Measurements from ENCODE around the gene EPHB2. TPM values are rescaled to one million over a fixed set of nuclear protein-coding genes. Genes with fewer than 3 reads are reported as not detected.

Gene EPHB2
- polyA plus RNA-seq, 2 of the 4 experiments (the other 2 are of a cell fraction): 13.0 to 35.3 TPM

GRCh38 chr1:22739648-22740385 is 29.2 kb downstream of the EPHB2 start:
- H3K4me2 ChIP-seq: peak overlapping the region; percentile 76
- H3K9me3 ChIP-seq: no peaks in the 10 kb centered on the region
- WGBS (ENCODE audit: missing lambda C conversion rate): 8% methylated on average over 11 of the region's 18 CpGs
- ChIA-PET CTCF (interaction anchor here (0.9 to 3.6 kb wide), 2 partner anchors 35 to 150 kb away, joined by 3 to 16 read pairs; no protein-coding TSS in a partner anchor), POLR2A (interaction anchor here (1.0 kb wide), 1 partner anchor 10 kb away, joined by 6 read pairs; no protein-coding TSS in a partner anchor)
- peaks cover 94% of the 10 kb centered on the region for H3K4me1 ChIP-seq
- peak; percentile 85 to 92 for ATAC-seq
- H3K4me3 ChIP-seq: no peak overlapping the region
- peak; percentile 77 to 81 for DNase-seq (ENCODE audit: low read depth in 1 of 2, low spot score in 1 of 2)
- H3K27ac ChIP-seq: peak overlapping the region; percentile 95 to 97
- FAIRE-seq: no peak
- no peak for TF ChIP-seq CBX8 (IDR thresholded peaks at IDR 0.05)
- no peak for TF ChIP-seq RNF2 (IDR thresholded peaks at IDR 0.05; ENCODE audit: borderline replicate concordance, low read depth)
- no peak for TF ChIP-seq JUNB (IDR thresholded peaks at IDR 0.05)
- TF ChIP-seq RCOR1 (IDR thresholded peaks at IDR 0.05; ENCODE audit: low read depth, low read length): no peak
- no peak for TF ChIP-seq GATA3 (IDR thresholded peaks at IDR 0.05; ENCODE audit: borderline replicate concordance)
- no peak for TF ChIP-seq ZNF302 (CRISPR knock-in tag; IDR thresholded peaks at IDR 0.05)
- TF ChIP-seq E2F6 (IDR thresholded peaks at IDR 0.05; ENCODE audit: borderline replicate concordance, low read depth): no peak
- no peak for TF ChIP-seq NPAS2 (CRISPR knock-in tag; IDR thresholded peaks at IDR 0.05; ENCODE audit: borderline replicate concordance)
- TF ChIP-seq EHMT2 (IDR thresholded peaks at IDR 0.05; ENCODE audit: low read depth): no peak
- TF ChIP-seq CEBPB (IDR thresholded peaks at IDR 0.05): no peak
- no peak for TF ChIP-seq CHD4 (IDR thresholded peaks at IDR 0.05; ENCODE audit: borderline replicate concordance)
- no peak for TF ChIP-seq HEYL (CRISPR knock-in tag; IDR thresholded peaks at IDR 0.05)
- no peak for TF ChIP-seq TP53 (CRISPR knock-in tag; IDR thresholded peaks at IDR 0.05)
- no peak for TF ChIP-seq HDAC2 (IDR thresholded peaks at IDR 0.05)
- TF ChIP-seq USF2 (IDR thresholded peaks at IDR 0.05): no peak
- no peak for TF ChIP-seq CTCF (IDR thresholded peaks at IDR 0.05)
- no peak for TF ChIP-seq CBX2 (IDR thresholded peaks at IDR 0.05; ENCODE audit: borderline replicate concordance, low read depth)
- TF ChIP-seq, protein P1, sequence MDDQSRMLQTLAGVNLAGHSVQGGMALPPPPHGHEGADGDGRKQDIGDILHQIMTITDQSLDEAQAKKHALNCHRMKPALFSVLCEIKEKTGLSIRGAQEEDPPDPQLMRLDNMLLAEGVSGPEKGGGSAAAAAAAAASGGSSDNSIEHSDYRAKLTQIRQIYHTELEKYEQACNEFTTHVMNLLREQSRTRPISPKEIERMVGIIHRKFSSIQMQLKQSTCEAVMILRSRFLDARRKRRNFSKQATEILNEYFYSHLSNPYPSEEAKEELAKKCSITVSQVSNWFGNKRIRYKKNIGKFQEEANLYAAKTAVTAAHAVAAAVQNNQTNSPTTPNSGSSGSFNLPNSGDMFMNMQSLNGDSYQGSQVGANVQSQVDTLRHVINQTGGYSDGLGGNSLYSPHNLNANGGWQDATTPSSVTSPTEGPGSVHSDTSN (IDR thresholded peaks at IDR 0.05): no peak
- TF ChIP-seq SMC3 (IDR thresholded peaks at IDR 0.05): no peak
- peak; percentile 41 to 68; a peak in 2 of 5 replicates for TF ChIP-seq JUN (IDR thresholded peaks at IDR 0.05)
- no peak for TF ChIP-seq RAD21 (conservative IDR thresholded peaks at IDR 0.05 in 1 of 2, IDR thresholded peaks at IDR 0.05 in 1 of 2)
- TF ChIP-seq ZFP36 (IDR thresholded peaks at IDR 0.05; ENCODE audit: borderline replicate concordance, partially characterized antibody): no peak
- no peak for TF ChIP-seq ELK1 (IDR thresholded peaks at IDR 0.05; ENCODE audit: low read depth, low read length)
- no peak for TF ChIP-seq REST (IDR thresholded peaks at IDR 0.05)
- no peak for TF ChIP-seq ATOH8 (CRISPR knock-in tag; IDR thresholded peaks at IDR 0.05; ENCODE audit: low read depth)
- no peak for TF ChIP-seq KDM1A (IDR thresholded peaks at IDR 0.05; ENCODE audit: low read depth)
- TF ChIP-seq PHF8 (IDR thresholded peaks at IDR 0.05; ENCODE audit: borderline replicate concordance, low read depth): no peak
- no peak for TF ChIP-seq HOXB13 (CRISPR knock-in tag; IDR thresholded peaks at IDR 0.05; ENCODE audit: low read depth)
- TF ChIP-seq FOXS1 (CRISPR knock-in tag; IDR thresholded peaks at IDR 0.05): no peak
- TF ChIP-seq EP300 (IDR thresholded peaks at IDR 0.05): peak in 1 of 2 experiments; percentile 26; a peak in 1 of 5 replicates
